ENCODE measurements around the gene ADCY2. TPM values are rescaled to one million over a fixed set of nuclear protein-coding genes. Genes with fewer than 3 reads are reported as not detected.

The ADCY2 gene
- total and polyA plus RNA-seq, 8 donors, result 0.29 to 7.5 (median 1.1) TPM

DNA sequence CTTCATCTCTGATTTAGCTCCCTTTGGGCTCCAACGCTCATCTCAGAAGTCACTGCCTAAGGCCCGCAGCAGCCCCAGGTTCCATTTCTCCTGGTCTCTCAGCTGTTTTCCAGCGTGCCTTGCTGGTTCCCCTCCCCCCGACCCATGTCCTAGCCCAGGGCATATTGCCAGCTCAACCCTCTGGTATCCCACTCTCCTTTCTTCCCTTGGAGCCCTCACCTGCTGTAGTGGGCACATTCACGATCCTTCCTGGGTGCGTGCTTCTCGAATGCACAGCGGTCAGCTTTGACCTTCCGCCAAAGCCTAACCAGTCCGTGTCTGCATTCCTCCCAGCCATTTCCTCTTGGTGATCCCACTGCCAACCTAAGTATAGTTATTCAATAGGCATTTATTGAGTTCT lies 418.9 kb downstream of the ADCY2 start:
- Histone ChIP-seq H3K27me3 (no peaks in the 10 kb centered on the region), H3K9me3 (no peaks in the 10 kb centered on the region), H3K36me3 (no peaks in the 10 kb centered on the region), H3K4me3 (no peak overlapping the region), H3K27ac (no peak overlapping the region), H3K4me1 (peaks cover 0 to 8% (median 4%) of the 10 kb centered on the region in 4 donors)
- WGBS, 5 donors, result 91 to 95% (median 93%) methylated on average over 10 of the region's 10 CpGs
- TF ChIP-seq, protein P1, sequence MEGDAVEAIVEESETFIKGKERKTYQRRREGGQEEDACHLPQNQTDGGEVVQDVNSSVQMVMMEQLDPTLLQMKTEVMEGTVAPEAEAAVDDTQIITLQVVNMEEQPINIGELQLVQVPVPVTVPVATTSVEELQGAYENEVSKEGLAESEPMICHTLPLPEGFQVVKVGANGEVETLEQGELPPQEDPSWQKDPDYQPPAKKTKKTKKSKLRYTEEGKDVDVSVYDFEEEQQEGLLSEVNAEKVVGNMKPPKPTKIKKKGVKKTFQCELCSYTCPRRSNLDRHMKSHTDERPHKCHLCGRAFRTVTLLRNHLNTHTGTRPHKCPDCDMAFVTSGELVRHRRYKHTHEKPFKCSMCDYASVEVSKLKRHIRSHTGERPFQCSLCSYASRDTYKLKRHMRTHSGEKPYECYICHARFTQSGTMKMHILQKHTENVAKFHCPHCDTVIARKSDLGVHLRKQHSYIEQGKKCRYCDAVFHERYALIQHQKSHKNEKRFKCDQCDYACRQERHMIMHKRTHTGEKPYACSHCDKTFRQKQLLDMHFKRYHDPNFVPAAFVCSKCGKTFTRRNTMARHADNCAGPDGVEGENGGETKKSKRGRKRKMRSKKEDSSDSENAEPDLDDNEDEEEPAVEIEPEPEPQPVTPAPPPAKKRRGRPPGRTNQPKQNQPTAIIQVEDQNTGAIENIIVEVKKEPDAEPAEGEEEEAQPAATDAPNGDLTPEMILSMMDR (IDR thresholded peaks at IDR 0.05), result no peak
- no peak for TF ChIP-seq EP300 (IDR thresholded peaks at IDR 0.05)
- no peak for TF ChIP-seq POLR2AphosphoS5 (IDR thresholded peaks at IDR 0.05)
- TF ChIP-seq POLR2A (IDR thresholded peaks at IDR 0.05), result no peak
- intact Hi-C loops (cut with DNase I; ENCODE audit: low total_unique reads), result no loop called here
- DNase-seq, result no peak

DNA sequence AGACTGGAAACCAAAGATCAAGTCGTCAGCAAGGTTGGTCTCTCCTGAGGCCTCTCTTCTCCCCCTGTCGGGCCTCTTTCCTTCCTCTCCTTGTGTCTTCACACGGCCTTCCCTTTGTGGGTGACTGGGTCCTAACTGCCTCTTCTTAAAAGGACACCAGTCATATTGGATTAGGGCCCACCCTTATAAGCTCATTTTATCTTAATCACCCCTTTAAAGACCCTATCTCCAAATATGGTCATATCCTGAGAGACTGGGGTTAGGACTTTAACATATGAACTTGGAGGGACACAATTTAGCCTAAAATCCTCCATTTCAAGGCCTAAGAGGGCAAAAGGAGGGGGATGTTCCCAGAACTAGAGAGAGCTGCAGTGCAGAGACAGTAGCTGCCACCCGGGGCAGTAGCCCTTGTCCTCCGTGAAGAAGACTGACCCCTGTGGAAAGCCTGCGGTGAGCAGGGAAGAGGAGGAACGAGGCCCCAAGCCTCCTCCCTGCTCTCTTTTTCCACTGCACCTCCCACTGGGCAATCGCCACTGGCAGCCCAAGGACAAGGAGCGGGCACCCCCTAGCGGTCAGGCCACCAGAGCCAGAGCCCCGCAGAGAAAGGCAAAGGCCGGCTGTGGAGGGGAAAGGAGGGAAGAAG lies 420.1 kb downstream of the ADCY2 start:
- no peaks in the 10 kb centered on the region for H3K9me3 ChIP-seq
- H3K27ac ChIP-seq, result no peak overlapping the region
- H3K4me1 ChIP-seq, result peaks cover 0 to 8% (median 4%) of the 10 kb centered on the region in 4 donors
- DNase-seq, result peak; percentile 85 to 88
- 14 to 21% (median 19%) methylated on average over 11 to 12 of the region's 12 CpGs for WGBS, 5 donors
- no peak overlapping the region for H3K4me3 ChIP-seq
- intact Hi-C loops (cut with DNase I; ENCODE audit: low total_unique reads), result no loop called here
- H3K36me3 ChIP-seq, result no peaks in the 10 kb centered on the region
- TF ChIP-seq POLR2AphosphoS5 (IDR thresholded peaks at IDR 0.05), result no peak
- no peak for TF ChIP-seq EP300 (IDR thresholded peaks at IDR 0.05)
- TF ChIP-seq, protein P1 (IDR thresholded peaks at IDR 0.05), result peak in 5 of 7 experiments; percentile 66 to 83 (median 69)
- no peak for TF ChIP-seq POLR2A (IDR thresholded peaks at IDR 0.05)
- H3K27me3 ChIP-seq, result no peaks in the 10 kb centered on the region

DNA sequence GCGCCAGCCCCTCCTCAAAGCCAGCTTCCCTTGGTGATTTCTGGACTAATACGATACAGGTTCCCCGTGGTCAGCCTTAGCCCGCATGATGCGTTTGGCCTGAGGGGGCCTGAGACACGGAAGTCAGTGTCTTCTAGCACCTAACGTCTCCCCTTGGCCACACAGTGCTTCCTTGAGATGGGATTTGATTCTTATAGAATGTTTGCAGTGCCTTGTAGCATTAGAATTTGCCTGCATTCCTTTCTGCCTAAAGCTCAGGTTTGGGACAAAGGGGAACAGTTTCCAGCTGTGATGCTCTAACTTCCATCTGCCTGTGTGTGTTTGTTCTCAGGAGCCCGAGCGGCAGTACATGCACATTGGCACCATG lies 420.6 kb downstream of the ADCY2 start:
- intact Hi-C loops (cut with DNase I; ENCODE audit: low total_unique reads), result no loop called here
- H3K4me1 ChIP-seq, result peaks cover 0 to 8% (median 4%) of the 10 kb centered on the region in 4 donors

DNA sequence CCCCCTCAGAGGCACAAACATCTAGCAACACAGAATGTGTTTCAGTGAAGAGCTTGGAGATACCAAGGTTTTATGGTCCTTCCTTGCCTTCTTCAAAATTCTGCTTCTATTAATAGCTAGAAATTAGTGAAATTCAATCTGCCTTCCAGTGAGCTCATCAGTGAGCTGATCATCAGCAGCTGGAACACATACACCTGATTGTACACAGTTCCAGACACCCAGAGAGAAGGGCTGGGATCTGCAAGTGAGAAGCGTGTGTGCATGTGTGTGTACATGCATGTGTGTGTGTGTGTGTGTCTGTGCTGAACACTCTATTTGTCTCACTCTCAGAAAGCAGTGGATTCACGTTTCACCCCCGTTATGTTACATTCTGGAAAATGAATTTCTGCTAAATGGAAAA lies 426.5 kb downstream of the ADCY2 start:
- Histone ChIP-seq H3K4me1 (no peaks in the 10 kb centered on the region), H3K27me3 (no peaks in the 10 kb centered on the region), H3K36me3 (peaks cover 0 to 8% (median 2%) of the 10 kb centered on the region in 4 donors), H3K9me3 (no peaks in the 10 kb centered on the region), H3K27ac (no peak overlapping the region), H3K4me3 (no peak overlapping the region)
- intact Hi-C loops (cut with DNase I; ENCODE audit: low total_unique reads), result no loop called here
- TF ChIP-seq, protein P1 (IDR thresholded peaks at IDR 0.05), result no peak
- TF ChIP-seq POLR2A (IDR thresholded peaks at IDR 0.05) (no peak), EP300 (IDR thresholded peaks at IDR 0.05) (no peak), POLR2AphosphoS5 (IDR thresholded peaks at IDR 0.05) (no peak)
- WGBS, 5 donors, result 55 to 84% (median 60%) methylated on average over 3 of the region's 3 CpGs
- no peak for DNase-seq

More for the DNA sequence above, 420.6 kb downstream of the ADCY2 start:
- peaks cover 0 to 3% (median under 1%) of the 10 kb centered on the region in 4 donors for H3K36me3 ChIP-seq
- no peak for DNase-seq
- no peak for TF ChIP-seq POLR2A (IDR thresholded peaks at IDR 0.05)
- TF ChIP-seq, protein P1 (IDR thresholded peaks at IDR 0.05), result no peak
- H3K9me3 ChIP-seq, result no peaks in the 10 kb centered on the region
- H3K27ac ChIP-seq, result no peak overlapping the region
- no peaks in the 10 kb centered on the region for H3K27me3 ChIP-seq
- no peak overlapping the region for H3K4me3 ChIP-seq
- WGBS, 5 donors, result 41 to 51% (median 45%) methylated on average over 9 of the region's 9 CpGs

Data from stomach (tissue), 9 donors.